ENCODE measurements around the gene HSPB7. TPM values are rescaled to one million over a fixed set of nuclear protein-coding genes. Genes with fewer than 3 reads are reported as not detected.

HSPB7 gene
- total and polyA plus RNA-seq, 2 of the 8 experiments (the other 6 are each of a cell fraction or from before 2014, with no cell fraction given) = not detected

GRCh38 chr1:15969321-15969880 lies 48.4 kb downstream of the HSPB7 start (continued):
- TF ChIP-seq, protein P1, sequence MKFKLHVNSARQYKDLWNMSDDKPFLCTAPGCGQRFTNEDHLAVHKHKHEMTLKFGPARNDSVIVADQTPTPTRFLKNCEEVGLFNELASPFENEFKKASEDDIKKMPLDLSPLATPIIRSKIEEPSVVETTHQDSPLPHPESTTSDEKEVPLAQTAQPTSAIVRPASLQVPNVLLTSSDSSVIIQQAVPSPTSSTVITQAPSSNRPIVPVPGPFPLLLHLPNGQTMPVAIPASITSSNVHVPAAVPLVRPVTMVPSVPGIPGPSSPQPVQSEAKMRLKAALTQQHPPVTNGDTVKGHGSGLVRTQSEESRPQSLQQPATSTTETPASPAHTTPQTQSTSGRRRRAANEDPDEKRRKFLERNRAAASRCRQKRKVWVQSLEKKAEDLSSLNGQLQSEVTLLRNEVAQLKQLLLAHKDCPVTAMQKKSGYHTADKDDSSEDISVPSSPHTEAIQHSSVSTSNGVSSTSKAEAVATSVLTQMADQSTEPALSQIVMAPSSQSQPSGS (IDR thresholded peaks at IDR 0.05; ENCODE audit: low read length) = no peak
- TF ChIP-seq ZNF274 (IDR thresholded peaks at IDR 0.05; ENCODE audit: borderline replicate concordance, extremely low read depth, low read length) = no peak
- no peak for TF ChIP-seq POLR2A (IDR thresholded peaks at IDR 0.05; ENCODE audit: control extremely low read depth in 1 of 2, low read depth in 2 of 2, low read length in 2 of 2)
- TF ChIP-seq RXRA (IDR thresholded peaks at IDR 0.05; ENCODE audit: insufficient read depth, low read depth, low read length) = no peak
- TF ChIP-seq EGR1 (IDR thresholded peaks at IDR 0.05; ENCODE audit: borderline replicate concordance, low read depth, low read length) = no peak
- TF ChIP-seq GABPA (IDR thresholded peaks at IDR 0.05; ENCODE audit: borderline replicate concordance, insufficient read depth, low read length) = no peak
